NOMO-1 treated with DMSO at 0.1 percent for 48 hours (cell line): ENCODE data around the gene ZMIZ1.

Experiments used
- DNase-seq: peaks from one replicate; lab custom pipeline; 2025; ENCODE audit not compliant: unreplicated experiment; lab: John Stamatoyannopoulos, UW

Gene ZMIZ1

DNA sequence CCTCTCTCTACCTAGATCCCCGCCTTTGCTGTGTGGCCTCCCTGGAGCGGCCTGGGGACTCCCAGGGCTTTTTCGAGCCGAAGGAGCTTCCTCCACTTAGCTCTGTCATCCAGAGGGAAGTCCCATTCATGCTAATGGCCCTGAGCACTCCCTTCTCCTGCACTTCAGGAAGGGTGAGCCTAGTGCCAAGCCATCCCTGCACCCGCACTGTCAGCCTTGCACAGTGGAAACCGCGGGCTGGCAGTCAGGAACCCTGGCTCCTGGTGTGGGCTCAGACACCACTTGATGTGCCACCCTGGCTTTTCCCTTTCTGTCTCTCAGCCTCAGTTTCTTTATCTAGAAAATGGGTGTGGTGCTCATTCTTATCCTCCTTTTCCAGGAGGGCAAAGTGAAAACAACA, 131.6 kb downstream of the ZMIZ1 start:
- no peak for DNase-seq

DNA sequence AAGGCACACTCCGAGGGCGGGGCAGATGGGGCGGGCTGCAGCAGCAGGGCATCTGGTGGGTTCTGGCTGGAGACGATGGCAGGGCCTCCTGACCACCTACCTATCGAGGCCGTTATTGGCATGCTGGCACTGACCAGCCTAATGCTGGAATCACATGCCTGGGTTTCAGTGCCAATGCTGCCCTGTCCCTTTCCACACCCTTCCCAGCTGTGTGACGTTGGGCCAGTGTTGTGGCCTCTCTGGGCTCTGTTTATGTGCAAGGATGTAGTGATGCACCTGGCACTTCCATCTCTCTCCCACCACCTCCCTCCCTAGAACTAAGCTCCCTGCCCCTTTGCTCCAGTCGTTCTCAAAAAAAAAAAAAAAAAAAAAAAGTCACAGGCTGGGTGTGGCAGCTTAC, 132.9 kb downstream of the ZMIZ1 start:
- DNase-seq: no peak

DNA sequence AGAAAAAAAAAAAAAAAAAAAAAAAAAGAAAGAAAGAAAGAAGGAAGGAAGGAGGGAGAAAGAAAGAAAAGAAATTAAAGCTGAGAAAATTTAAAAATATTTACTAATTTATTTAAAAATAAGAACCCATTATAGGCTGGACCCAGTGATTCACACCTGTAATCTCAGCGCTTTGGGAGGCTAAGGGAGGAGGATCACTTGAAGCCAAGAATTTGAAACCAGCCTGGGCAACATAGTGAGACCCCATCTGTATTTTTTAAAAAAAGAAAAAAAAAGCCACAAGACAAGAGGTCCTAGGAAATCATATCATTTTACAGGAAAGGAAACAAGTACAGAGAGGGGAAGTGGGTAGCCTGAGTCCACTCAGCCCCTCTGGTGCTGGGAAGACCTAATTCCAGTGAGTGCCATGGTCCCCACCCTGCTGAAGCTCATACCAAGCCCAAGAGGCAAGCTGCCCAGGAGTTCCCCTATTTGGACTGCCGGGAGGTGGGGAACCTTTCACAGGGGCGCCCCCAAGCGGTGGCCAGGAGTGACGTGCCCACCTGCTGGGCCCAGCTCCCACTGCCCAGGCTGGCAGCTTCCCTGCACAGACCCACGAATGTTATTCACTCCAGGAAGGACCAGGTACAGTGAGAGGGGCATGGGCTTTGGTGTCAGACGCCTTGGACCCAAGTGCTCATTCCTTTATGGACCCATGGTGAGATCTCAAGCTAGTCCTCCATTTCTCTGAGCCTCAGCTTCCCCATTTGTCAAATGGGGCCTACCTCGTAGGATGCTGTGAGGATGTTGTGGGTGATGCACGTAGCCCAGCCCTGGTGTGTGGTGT, 133.6 kb downstream of the ZMIZ1 start:
- peak; percentile 36 for DNase-seq

DNA sequence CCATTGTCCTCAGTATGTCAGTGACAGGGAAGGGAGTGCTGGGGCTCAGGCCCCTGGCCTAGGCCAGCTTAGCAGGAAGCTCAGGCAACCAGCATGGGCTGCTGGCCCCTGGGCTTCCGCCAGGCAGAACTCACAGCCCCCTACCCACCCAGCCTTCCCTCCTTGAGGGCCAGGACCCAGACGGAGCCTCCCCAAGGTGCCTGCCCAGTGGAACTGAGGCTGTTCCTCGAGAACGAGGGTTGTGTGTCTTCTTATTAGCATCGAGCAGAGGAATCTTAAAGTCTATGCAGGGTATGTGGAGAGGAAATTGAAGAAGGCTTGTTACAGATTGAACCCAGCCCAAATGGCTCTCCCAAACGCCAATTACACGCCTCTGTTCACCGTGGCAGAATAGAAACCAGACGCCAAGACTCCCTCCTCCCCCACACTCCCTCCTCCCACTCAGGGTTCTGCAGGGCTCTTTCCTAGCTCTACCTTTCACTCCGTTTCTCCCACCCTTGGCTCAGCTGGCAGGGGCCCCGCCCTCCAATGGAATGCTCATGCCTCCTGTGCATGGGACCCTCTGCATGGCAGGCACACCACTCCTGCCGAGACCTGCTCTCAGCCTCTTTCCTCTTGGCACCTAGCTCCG, 134.4 kb downstream of the ZMIZ1 start:
- no peak for DNase-seq

DNA sequence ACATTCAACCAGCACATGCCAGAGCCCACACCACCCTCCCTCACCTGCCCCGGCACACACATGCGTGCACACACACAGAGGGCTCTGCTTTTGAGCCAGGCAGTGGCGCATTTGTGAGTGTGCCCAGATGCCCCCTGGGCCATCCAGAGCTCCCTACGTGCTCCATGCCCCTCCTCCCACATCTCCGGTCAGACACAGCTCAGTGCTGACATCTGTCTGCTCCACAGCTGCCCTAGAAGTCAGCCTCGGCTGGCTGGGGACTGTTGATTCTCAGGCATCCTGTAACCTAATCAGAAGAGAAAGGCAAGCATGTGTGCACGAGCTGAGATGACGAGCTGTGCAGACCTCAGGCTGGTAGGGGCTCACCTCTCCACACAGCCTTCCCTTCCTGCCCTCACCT, 135.1 kb downstream of the ZMIZ1 start:
- no peak for DNase-seq

DNA sequence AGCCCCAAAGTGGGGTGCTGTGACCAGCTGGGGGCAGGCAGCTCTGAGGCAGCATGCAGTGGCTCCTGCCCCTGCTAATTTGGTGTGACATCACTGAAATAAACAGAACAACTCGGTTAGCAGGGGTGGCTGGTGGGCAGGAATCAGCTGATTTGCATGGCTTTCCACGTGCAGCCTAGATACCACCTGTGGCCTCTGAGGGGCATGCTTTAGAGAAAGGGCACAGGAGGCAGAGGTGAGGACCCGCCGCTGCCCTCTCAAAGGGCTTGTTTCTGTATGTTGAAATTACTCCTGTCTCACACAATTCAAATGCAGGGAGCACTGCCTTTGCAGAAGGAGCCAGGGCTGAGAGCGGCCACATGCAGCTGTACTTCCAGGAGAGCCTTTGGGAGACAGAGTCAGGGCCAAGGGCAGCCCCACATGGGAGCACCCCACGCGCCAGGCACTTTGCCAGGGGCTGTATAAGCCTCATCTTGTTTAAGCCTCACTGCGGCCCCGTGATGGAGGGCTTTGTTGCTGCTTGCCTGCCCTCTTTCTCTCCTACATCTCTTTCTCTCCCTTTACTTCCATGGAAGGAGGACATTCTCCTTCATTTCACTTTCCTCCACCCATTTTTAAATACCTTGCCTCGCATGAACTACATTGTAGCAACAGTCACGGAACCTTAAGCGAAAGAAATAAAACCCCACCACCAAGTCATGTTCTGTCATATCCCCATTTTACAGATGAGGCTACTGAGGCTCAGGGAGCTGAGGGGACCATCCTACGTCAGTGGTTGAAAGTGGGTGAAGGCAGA, 137.7 kb downstream of the ZMIZ1 start:
- no peak for DNase-seq

DNA sequence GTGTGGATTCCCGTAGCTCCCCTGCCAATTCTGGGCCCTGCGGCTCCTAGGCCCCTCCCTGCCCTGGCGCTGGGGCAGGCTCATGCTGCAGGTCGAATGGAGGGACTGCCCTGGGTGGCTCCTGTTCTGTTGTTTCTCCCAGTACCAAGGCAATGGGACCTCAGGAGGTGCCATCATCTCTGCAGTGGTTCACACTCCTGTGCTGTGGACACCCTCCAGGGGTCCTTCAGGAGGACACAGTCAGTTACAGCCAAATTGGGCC, 138.3 kb downstream of the ZMIZ1 start:
- DNase-seq: no peak

DNA sequence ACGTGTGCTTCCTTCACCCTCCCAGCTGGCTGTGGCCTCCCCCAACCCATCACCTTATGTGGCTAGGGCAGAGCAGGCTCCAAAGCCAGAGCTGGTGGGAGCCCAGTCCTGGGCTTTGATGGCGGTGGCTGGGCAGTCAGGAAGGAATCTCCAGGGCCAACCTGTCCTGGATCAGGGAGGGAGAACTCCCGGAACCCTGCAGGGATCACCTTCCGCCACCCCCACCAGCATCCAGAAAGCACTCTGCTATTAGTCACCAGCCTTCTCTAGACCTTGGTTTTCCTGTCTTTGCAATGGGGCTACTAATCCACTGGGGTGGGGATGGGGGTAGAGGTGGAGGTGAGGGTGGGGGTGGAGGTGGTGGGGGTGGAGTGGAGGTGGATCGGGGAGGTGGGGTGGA, 139.0 kb downstream of the ZMIZ1 start:
- no peak for DNase-seq

DNA sequence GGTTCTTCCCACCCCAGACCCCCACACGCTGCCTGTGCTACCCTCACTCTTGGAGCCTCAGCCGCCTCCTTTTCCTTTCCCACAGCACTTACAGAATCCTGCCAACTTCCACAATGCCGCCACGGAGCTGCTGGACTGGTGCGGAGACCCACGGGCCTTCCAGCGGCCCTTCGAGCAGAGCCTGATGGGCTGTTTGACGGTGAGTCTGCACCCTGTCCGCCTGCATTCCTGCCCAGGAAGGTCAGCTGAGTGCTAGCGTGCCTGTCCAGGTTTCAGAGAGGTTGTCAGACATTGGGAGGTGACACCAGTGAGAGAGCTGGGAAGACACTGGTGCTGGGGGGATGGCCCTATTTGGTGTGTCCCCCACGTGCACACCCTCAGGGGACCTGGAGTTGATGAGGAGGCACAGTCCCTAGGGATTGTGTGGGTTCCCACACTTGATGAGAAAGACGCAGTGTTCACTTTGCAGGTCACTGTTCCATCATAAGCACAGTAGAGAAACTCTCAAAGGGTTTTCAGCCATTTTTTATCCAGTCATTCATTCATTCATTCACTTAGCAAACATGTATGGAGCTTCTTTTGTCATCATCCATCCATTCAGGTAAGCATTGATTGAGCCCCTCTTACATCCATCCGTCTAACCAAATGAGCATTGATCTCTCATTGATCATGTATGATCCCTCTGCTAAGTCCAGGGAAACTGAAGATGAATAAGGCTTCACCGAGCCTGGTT, 139.7 kb downstream of the ZMIZ1 start:
- DNase-seq: no peak

DNA sequence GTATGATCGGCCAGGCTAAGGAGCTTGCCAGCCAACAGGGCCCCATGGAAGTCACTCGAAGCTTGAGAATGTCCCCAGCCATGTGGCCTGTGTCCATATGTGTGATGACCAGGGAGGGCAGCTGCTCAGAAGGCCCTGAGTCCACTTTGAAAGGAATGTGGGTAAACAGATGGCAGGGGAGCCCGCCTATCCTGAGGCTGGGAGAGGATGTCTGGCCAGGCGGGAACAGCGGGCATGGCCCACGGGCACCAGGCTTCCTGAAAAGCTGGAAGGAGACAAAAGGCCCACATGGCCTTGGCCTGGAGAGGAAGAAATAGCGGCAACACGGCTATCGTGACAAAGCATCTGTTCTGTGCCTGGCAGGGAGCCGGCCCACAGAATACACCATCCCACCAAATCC, 140.6 kb downstream of the ZMIZ1 start:
- no peak for DNase-seq

DNA sequence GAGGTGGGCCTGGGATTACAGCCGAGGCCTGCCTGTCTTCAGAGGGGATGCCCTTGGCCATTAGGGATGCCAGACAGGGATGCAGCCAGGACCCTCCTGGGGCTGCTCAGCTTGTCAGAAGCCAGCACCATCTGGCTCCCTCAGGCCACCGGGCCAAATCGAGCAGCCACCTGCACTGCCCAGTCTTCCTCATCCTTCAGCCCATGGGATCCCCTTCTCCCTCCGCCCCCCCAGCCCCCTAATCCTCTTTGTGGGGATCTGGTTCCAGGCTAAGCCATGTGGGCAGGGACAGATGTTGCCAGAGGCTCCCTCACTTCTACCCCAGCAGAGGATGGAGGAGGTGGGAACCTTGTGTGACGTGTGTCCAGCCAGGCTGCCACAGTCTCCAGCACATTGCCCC, 141.1 kb downstream of the ZMIZ1 start:
- DNase-seq: no peak

DNA sequence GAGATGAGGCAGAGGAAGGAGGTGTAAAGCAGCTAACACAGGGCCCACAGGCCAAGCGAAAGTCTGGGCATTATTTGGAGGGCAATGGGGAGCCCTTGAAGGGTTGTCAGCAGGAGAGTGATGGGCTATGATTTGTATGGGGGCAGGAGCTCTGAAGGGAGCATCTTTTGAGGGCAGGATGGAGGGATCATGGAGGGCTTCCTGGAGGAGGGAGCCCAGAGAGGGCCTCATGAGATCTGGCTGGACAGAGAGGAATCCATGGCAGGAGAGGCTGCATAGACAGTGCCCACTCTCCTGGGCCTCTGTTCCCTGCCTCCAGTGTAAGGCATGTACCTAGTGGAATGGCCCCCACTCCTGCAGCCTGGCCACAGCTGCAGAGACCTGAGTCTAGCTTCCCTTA, 141.9 kb downstream of the ZMIZ1 start:
- DNase-seq: no peak

DNA sequence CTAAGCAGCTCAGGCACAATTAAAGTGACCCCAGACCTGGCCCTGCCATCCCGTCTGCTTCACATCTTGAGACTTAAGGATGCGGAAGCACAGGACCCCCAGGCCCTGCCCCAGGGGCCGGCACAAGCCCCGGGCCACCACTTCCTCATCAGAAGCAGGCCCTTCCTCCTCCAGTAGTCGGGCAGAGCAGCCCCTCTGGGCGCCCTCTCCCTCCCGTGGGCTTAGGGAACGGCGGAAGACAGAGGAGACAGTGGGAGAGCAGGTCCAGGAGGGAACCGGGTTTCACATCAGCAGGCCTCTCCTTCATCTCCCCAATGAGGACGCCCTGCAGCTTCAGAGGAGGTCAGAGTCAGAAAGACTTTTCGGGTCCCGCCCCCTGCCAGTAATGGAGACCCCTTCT, 142.8 kb downstream of the ZMIZ1 start:
- DNase-seq: no peak

DNA sequence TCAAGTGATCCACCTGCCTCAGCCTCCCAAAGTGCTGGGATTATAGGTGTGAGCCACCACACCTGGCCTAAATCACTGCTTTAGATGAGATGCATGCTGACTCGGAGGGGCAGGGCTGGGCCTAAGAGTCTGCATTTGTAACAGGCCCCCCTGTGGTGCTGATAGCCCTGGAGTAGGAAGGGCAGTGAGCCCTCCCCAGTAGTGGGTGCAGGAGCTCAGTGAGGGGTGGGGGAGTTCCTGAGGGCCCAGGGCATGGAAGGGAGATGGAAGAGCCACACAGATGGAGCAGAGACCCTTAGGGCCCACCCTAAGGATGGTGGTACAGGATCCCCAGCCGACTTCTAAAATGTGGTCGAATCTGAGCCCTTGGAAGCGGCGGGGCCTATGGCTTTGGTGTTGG, 146.8 kb downstream of the ZMIZ1 start:
- no peak for DNase-seq

DNA sequence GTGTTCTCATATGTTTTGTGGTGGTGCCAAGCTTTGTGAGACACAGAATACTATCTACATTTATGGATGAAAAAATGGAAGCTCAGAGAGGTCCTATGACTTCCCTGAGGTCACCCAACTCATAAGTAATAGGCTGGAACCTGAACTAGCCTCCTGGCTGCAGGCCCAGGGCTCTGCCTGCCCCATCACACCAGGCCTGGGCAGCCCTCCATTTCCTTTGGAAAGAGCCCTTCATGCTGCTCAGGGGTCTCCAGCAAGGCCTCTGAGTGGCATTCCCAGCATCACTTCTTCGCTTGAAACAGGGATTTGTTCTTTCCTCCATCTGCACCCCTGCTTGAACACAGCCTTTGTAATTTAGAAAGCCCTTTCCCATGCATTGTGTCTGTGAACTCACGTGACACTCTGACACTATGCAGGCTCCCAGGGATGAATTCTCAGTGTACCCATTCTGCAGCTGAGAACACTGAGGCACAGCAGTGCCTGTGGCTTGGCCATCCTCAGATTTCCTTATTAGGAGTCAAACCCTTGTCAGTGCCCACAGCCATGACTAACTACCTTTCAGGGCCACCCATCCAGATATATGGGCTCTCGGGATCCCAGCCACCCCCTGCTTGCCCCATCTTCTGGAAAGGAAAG, 150.7 kb downstream of the ZMIZ1 start:
- DNase-seq: no peak

DNA sequence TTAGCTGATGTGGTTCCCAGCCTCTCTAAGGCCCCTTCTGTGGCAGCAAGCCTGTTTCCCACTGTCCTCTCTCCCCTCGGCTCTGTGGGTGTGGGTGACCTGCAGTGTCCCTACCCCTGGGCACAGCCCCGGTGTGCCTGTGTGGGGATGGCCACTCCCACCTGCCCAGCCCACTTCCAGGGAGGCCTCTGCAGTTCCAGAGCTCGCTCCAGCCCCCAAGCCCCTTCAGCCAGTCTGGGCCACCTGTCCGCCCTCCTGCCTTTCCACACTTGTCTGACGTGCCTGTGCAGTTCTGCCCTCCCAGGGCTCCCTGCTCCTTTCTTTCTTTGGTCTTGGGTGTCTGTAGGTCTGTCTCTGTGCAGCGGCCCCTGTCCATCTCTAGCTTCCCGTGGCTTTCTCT, 151.5 kb downstream of the ZMIZ1 start:
- no peak for DNase-seq

DNA sequence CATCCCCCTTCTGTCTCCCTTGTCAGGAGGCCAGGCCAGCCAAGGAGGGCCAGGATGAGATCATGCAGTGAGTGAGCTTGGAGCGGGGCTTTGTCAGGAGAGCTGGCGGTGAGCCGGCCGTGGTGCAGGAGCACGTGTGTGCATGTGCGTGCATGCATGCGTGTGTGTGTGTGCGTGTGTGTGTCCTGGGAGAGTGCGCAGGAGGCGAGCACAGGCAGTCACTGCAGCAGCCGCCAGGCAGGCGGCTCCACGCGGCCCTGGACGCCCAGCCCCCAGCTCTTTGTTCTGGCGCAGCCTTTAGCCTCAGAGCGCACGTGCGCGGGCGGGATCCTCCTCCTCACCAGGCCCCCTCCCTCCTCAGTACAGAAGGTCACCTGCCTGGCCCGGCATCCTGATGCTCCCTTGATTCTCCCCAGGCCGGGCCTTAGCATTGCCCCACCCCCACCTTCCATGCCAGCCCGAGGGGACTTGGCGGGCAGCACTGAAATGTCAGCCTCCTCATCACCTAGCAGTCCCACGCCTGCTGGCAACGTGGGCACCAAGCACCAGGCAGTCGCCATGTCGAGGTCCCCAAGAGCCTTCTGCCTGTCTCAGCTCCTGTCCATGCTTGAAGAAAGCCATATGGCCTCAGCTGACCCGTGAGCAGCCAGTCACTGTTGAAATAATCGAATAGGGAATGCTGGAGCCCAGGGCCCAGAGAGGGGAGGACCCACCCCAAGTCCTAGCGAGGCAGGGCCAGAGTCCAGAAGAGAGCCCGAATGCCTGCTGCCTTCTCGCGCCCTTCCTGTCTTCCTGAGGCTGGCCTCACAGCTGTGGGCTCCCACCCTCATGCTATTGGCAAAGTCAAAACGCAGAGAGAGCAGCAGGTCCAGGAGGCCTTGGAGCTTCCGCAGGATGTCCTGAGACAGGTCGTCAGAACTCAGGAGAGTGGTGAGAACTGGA, 152.6 kb downstream of the ZMIZ1 start:
- no peak for DNase-seq

DNA sequence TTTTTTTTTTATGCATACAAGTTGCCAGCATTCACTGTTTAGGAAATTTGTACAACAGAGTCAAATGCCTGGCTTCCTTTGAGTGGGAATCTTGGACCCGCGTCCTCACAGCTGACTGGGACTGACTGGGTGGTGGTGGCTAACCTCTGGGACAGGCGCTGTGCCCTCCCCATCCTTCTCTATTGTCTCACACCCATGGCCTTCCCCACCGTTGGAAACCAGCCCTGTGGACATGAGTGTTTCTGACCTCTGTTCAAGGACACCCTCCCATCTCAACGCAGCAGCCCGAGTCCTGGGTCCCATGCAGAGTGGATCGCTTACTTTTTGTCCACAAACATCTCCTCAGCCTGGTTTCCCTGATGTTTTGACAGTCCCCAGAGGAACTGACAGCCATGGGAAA, 153.4 kb downstream of the ZMIZ1 start:
- DNase-seq: no peak

DNA sequence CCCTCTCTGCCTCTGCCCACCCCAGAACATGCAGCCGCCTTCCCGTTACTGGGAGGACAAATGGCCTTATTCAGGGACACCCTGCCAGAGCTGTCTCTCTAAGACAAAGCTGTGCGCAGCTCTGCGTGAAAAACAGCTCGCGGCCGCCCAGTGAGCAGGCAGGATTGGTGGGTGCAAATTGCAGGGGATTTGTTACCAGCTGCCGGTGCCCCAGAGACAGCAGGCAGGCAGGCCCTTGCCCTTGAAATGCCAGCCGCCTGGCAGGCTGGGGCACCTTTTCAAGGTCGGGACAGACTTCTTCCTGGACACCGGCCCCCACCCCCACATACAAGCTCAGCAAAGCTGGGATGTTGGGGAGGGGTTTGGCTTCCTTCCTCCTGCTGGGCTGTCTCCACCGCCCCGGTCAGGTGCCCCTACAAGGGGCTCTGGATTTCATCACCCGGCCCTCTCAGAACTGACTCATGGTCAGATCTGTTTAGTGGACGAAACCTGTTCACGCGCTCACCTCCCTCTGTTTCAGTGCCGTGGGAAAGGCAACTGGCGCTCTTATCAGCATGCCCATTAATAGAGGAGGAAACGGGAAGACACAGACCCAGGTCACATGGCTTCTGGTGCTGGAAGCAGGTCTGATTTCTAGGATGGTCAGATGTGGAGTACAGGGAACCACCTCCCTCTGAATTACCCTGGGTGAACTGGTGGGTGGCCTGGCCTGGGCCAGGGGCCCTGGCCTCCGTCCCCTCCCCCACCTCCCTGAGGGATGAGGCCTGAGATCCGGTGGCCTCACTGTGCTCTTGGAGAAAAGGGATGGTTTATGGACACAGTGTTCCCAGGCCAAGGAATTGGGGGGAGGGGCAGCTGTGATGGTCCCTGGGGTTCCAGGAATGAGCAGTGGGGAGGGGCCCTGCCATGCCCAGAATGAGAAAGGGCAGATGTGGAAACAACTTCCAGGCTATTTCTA, 154.6 kb downstream of the ZMIZ1 start:
- DNase-seq: no peak
